Left forelimb (tissue), 1 donor: Measurements from ENCODE around the gene MPPED1.
A peak's percentile ranks its signal among the peaks of the same experiment; 100 is the strongest.

Experiments used
- DNase-seq: peaks from one replicate; pipeline ENCODE4 v3.0.0-alpha.2; 2018; ENCODE audit warnings: low spot score

Gene MPPED1

GRCh38 chr22:43431808-43432554, 20.2 kb downstream of the MPPED1 start:
- DNase-seq = no peak

DNA sequence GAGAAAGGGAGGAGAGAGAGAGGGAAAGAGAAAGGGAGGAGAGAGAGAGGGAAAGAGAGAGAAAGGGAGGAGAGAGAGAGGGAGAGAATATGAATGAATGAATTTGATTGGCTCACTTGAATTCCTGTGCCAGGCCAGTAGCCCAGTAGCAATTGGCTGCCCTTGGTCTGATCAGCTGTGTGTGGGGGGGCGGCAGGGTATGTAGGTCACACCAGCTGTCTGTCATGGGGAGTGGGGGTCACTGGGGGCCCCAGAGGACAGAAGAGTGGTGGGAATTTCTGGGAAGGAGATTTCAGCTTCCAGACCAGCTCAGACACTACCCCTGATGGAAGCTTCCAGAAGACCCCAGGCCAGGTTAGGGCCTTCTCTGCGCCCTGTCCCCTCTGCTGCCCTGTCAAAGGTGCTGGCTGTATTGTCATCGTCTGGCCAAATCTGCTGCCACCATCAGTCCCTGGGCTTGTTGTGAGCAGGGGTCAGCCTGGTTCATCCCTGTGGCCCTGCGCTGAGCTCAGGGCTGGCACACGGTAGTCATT, 21.1 kb downstream of the MPPED1 start:
- no peak for DNase-seq

DNA sequence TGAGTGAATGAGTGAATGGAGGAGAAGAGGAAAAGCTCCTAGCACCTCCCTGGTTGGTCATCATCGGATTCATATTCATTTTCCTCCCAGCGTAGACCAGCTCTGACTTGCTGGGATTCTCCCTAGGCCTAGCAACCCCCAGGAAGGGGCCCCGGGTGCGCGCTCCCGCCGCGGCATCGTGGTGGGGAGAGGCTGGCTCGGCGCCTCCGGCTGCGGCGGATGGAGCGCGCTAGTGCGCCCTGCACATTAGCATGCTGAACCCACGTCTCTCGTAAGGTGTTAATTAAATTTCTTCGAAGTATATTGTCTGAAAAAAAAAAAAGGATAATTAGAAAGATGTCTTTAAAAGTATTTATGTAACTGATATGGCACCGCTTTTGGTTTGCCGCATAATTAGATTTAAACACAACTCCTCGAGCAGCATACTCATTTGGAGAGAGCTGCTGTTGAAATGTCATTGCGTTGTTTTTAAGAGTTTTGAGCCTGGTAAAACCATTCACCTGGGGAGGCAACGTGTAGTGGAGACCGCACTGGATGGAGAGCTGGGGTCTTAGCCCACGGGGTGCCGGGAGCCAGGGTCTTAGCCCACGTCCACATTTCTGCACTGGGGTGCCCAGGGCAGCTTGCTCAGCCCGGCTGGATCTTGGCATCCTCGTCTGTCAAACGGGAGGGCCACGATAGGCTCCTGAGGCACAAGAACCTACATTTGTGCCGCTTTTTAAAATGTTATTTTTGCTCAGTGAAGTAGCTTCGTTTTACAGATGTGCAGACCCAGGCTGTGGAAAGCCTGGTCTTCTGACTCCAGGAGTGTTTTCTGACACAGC, 21.8 kb downstream of the MPPED1 start:
- no peak for DNase-seq

GRCh38 chr22:43434275-43434927, 22.6 kb downstream of the MPPED1 start:
- no peak for DNase-seq

- no peak for DNase-seq
These were observed 23.1 kb downstream of the MPPED1 start for GRCh38 chr22:43434928-43435311.

- peak; percentile 37 for DNase-seq
These were observed 24.3 kb downstream of the MPPED1 start for GRCh38 chr22:43435851-43436811.

DNA sequence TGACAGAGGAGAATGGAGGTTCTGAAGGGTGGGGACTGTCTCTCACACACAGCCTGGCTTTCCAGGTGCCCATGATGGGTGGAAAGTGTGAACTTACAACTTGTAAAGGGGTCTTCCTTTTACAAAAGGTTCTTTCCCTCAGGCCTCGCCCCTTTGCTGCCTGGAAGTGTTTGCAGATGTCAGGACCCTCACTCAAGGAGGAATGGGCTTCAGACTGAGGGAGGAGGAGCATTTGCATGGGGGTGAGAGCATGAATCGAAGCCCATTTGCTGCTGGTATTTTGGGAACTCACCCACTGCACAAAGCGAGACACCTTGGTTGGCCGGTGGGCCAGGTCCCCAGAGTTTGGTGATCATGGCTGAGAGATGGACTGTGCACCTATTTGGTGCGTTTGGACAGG, 25.1 kb downstream of the MPPED1 start:
- DNase-seq = no peak

DNA sequence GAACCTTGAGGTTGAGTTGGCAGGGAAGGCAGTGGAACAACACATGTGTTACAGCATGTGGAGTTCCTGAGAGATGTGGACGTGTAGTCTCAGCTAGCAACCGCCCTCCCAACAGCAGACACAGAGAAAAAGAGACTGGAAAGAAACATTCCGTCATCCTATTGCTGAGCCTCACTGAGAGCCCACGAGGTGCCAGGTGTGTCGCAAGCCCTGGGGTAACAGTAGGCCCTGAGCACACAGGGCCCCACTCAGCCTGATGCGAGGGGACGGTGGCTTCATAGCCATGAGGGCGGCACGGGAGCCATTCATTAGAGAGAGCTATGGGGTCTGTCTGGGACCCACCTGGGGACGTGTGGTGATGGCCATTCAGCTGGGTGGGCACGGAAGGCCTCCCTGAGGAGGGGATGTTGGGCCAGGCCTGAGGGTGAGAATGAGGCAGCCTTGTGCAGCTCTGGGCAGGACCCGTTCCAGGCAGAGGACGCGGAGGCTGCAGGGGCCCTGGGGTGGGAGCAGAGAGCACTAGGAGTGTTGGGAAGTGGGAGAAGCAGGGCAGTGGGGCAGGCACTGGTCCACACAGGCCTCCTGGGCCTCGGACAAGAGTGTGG, 26.2 kb downstream of the MPPED1 start:
- DNase-seq = no peak

DNA sequence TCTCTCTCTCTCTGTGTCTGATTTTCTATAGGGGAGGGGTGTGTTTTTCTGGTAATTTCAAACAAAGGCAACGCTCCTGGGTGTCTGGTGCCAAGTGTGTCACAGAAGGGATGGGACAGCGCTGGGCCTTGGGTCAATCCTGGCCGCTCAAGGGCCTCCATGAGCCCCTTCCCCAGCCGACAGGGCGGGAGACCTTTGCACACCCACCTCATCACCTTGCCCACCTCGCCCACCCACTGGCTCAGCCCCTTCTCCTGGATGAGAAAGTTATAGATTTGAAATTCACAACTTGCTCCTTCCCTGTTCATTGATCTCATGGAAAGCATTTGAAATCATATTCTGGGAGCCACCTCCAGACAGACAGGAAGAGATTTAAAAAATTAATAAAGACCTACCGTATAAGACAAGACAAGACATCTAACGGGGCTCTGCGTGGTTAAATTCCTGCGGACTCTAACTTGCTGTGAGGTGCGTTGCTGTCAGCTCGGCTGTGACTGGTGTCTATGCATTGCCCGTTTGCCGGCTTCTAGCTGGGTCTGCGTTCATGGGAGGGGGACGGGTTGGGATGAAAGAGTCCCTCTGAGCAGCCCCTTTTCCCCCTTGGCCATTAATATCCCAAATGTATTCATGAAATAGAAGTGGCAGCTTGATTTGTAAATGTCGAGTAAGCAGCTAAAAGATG, 27.0 kb downstream of the MPPED1 start:
- no peak for DNase-seq

DNA sequence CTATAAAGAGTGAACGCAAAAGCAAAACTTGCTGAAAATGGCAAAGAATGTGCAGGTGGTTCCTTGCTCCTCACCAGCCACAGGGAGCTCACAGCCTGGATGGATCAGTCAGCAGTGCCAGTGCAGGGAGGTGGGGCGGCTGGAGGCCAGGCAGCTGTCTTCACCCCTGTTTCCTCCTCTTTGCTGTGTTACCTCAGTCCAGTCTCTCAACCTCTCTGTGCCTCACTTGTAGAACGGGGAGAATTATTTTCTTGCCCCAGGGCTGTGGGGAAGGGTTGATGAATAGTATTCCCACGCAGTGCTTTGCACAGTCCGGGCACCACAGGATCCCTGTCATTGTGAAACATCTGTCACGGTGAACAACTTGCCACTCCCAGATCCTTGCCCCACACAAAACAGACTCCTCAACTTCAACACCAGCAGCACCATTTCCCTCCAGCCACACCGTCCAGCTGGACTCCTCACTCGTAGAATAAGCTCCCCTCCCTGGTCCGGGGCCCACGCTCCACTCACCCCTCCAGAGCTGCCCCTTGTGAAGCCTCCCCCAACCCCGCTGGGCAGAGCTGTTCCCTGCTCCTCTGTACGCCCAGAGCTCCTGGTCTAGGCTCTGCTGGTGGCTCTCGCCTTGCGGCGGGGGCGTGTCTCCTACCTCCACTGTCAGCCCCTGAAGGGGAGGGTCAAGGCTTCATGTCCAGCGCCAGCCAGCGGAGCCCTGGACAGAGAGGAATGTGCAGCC, 27.7 kb downstream of the MPPED1 start:
- no peak for DNase-seq

DNA sequence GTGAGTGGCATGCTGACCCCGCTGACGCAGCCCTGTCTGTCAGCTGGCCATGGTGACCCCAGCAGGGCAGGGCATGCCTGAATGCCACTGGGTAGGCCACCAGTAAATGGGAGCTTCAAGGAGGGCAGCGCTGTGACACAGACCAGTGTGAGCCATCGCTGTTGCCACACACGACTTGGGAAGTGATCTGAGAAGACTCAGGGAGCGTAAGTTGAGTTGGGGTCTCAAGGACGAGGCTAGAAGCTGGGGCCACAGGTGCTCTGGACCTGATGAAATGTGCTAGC, 28.2 kb downstream of the MPPED1 start:
- no peak for DNase-seq

DNA sequence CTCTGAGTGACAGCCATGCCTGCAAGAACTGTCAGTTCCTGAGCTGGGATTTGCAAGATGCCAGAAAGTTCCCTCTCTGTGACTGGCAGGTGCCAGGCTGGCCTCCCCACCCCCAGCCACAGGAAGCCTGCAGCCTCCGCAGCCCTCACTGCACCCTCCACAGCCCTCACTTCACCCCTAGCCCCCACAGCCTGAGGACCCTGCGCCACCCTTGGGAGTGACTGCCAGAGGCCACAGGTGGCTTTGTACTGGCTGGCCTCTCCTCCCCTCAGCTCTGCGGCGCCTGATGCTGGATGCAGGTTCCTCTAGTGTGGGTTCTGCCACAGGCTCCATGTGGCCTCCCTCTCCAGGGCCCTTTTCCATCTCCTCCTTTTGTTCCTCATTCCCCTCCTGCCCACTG, 28.7 kb downstream of the MPPED1 start:
- DNase-seq = no peak

DNA sequence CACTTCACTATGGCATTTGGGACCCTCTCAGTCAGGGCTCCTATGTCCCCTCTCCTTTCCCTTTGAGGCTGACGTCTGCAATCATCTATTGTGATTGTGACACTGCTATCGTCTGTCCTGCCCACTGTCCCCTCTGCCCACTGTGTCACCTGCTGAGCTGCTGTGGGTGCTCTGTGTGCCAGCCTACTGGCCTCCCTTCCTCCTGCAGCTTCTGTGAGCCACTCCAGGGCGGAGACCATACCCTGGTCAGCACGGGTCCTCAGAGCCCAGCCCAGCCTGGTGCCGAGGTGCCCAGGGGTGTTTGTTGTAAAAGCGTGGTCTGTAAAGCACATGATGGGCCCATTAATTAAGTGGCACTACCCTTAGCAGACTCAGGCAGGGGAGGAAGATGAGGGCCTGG, 29.4 kb downstream of the MPPED1 start:
- DNase-seq = no peak

GRCh38 chr22:43441751-43442150, 29.9 kb downstream of the MPPED1 start:
- no peak for DNase-seq

DNA sequence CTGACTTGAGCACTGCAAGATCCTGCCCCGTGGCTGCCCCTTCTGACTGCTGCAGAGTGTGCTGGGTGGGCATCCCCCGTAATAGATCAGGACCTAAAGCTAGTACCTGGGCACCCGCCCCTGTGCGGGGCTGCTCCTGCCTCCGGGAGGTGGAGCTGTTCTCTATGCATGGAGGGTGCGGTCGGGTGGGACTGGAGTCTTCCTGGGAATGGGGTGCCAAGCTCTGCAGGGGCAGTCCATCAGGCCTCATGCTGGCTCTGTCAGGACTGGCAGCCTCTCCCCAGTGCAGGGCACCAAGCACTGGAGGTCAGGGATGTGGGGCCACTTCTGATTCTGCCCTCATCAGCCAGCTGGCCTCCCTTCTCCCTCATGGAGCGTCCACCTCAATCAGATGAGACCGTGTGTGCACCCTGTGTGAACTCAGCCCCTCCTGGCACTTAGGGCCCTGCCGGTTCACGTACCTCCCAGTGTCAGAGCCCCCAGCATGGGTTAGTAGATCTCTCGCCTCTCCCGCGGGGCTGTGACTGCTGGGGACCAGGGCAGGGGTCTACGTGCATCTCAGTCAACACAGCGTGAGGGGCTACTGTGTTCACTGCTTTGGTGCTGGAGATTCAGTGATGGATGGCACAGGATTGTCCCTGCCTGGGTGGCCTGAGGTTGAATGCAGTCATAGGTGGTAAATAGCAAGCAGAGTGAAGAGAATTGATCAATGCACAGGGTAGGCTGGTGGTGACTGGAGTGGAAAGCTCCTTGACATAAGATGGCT, 30.8 kb downstream of the MPPED1 start:
- DNase-seq = no peak

DNA sequence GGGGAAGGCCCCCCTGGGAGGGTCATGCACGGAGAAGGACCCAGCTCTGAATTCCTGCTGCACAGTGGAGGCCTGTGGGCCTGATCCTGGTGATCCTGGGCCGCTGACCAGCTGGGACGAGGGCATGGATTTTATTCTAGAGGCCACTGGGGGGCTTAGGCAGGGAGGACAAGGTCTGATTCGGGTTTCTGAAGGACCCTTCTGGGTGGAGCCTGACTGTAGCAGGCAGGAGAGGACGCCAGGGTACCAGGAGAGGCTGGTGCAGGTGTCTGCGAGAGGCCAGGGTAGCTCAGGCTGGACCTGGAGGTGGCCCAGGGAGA, 31.3 kb downstream of the MPPED1 start:
- DNase-seq = no peak

DNA sequence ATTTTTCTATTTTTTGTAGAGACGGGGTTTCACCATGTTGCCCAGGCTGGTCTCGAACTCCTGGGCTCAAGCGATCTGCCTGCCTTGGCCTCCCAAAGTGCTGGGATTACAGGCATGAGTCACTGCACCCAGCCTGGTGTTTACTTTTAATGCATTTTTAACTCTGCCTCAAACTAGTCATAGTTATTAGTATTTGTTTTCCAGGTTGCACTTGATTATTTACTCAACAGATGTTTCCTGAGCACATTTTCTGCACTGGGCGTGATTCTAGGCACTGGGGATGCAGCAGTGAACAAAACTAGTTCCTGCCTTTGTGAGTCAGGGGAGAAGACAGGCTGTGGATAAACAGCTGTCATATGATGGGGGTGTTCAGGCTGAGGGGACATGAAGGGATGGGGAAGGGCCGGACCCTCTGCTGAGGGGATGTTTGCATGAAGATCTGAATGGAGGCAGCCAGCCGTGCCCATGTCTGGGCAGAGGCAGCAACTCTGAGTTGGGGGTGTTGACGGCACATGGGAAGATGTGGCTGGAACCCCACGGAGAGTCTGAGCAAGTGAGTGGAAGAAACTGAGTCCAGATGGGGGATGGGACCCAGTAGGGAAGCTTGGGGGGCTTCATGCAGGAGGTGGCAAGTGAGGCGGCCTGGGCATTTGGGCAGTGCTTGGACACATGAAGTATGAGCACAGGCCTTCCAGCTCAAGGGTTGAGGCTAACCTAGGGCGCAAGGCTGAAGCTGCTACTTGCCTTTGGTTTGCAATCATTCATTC, 34.4 kb downstream of the MPPED1 start:
- no peak for DNase-seq

DNA sequence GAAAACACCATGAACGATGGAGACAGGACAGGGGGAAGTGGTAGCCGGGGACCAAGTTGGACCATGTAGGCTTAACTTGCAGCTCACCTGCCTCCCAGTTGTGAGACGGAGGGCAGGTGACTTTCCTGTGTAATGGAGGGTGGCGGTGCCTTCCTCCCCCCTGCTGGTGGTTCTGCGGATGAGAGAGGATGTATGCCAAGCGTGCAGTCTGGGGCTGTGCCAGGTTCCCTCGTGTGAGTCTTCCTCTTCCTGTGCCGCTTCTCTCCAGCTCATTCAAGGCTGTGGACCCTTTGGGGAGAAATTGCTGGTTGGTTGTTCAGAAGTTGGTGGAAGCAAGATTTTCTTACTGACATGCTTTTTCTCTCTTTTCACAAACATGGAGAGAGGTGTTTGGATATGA, 35.1 kb downstream of the MPPED1 start:
- no peak for DNase-seq

DNA sequence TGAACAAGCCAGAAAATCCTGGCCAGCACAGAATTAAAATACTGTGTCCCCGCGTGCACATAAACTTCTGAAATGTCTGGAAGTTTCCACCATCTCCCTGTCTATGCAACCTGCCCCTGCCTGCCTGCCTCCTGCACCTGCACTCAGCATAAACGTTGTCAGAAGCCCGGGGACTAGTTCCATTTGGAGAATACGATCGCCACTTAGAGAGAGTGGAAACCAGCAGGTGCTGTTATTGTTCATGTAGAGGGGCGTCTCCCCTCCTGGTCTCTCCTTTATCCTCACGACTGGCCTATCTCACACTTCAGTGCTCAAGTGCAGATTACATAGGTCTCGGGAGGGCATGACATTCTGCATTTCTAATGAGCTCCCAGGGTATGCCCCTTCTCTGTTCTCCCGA, 35.6 kb downstream of the MPPED1 start:
- no peak for DNase-seq
